HCT116 (cell line): ENCODE data around the gene CDH4.

Experiments used
- FOSL1 ChIP-seq: IDR thresholded peaks from 2 replicates; pipeline ENCODE4 v1.6.1; 2012; ENCODE audit warnings: low read depth
- POLR2A ChIP-seq: IDR thresholded peaks from 2 replicates; pipeline ENCODE4 v1.7.0; 2011; ENCODE audit warnings: borderline replicate concordance; ENCODE audit not compliant: insufficient read depth, insufficient read length; ENCODE audit errors: extremely low read depth
- POLR2AphosphoS5 ChIP-seq: IDR thresholded peaks from 2 replicates; pipeline ENCODE4 v1.6.1; 2011; ENCODE audit warnings: mild to moderate bottlenecking, low read depth, low read length, moderate library complexity
- RAD21 ChIP-seq: IDR thresholded peaks from 2 replicates; pipeline ENCODE4 v1.6.1; 2012; ENCODE audit warnings: low read depth, mild to moderate bottlenecking
- SP1 ChIP-seq: IDR thresholded peaks from 2 replicates; pipeline ENCODE4 v1.6.1; 2012; ENCODE audit warnings: low read depth
- ZFX ChIP-seq: fragments of 450-650 bp; IDR thresholded peaks from 2 replicates; pipeline ENCODE4 v1.6.1; 2017
- TF ChIP-seq, protein P1 (sequence below): IDR thresholded peaks from 2 replicates; pipeline ENCODE4 v1.6.1; 2012
- TF ChIP-seq, protein P2 (sequence below): IDR thresholded peaks from 2 replicates; pipeline ENCODE4 v1.6.1; 2011; ENCODE audit warnings: mild to moderate bottlenecking, low read length, moderate library complexity; ENCODE audit not compliant: insufficient replicate concordance; ENCODE audit errors: extremely low read depth
- TF ChIP-seq, protein P3 (sequence below), 3 experiments: fragments of 200-600 bp in 1 of 3; sonication (generic) in 1 of 3; IDR thresholded peaks in 2 of 3; conservative IDR thresholded peaks in 1 of 3; 2 replicates each; pipeline ENCODE4 v1.5.1; 2012 to 2017; ENCODE audit warnings: low read depth in 2 of 3, low read length in 2 of 3, antibody characterized with exemption in 1 of 3, borderline replicate concordance in 1 of 3, control low read depth in 1 of 3, mild to moderate bottlenecking in 1 of 3, mixed read lengths in 1 of 3, mixed run types in 1 of 3, moderate library complexity in 1 of 3; ENCODE audit not compliant: insufficient read depth in 1 of 3

DNA sequence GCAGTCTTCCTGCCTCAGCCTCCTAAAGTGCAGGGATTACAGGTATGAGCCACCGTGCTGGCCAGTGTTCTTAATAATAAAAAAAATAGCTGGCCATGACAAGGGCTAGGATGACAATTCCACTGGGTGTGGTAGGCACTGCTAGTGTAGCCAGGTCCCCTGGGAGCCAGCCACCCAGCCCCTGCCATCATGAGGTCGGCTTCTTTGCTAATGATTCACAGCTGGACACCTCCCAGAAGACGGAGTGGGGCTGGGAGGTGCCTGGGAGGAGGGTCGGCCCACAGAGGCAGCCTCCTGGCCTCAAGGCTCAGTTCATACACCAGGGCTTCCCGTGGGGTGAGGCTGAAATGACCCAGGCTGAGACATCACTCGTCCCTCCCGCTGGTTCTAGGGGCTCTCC lies 583.2 kb downstream of the CDH4 start:
- no peak for TF ChIP-seq POLR2A
- no peak for TF ChIP-seq POLR2AphosphoS5
- TF ChIP-seq, protein P1, sequence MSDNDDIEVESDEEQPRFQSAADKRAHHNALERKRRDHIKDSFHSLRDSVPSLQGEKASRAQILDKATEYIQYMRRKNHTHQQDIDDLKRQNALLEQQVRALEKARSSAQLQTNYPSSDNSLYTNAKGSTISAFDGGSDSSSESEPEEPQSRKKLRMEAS: no peak
- no peak for TF ChIP-seq RAD21
- TF ChIP-seq FOSL1: no peak
- TF ChIP-seq, protein P2, sequence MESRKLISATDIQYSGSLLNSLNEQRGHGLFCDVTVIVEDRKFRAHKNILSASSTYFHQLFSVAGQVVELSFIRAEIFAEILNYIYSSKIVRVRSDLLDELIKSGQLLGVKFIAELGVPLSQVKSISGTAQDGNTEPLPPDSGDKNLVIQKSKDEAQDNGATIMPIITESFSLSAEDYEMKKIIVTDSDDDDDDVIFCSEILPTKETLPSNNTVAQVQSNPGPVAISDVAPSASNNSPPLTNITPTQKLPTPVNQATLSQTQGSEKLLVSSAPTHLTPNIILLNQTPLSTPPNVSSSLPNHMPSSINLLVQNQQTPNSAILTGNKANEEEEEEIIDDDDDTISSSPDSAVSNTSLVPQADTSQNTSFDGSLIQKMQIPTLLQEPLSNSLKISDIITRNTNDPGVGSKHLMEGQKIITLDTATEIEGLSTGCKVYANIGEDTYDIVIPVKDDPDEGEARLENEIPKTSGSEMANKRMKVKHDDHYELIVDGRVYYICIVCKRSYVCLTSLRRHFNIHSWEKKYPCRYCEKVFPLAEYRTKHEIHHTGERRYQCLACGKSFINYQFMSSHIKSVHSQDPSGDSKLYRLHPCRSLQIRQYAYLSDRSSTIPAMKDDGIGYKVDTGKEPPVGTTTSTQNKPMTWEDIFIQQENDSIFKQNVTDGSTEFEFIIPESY: no peak
- TF ChIP-seq, protein P3, sequence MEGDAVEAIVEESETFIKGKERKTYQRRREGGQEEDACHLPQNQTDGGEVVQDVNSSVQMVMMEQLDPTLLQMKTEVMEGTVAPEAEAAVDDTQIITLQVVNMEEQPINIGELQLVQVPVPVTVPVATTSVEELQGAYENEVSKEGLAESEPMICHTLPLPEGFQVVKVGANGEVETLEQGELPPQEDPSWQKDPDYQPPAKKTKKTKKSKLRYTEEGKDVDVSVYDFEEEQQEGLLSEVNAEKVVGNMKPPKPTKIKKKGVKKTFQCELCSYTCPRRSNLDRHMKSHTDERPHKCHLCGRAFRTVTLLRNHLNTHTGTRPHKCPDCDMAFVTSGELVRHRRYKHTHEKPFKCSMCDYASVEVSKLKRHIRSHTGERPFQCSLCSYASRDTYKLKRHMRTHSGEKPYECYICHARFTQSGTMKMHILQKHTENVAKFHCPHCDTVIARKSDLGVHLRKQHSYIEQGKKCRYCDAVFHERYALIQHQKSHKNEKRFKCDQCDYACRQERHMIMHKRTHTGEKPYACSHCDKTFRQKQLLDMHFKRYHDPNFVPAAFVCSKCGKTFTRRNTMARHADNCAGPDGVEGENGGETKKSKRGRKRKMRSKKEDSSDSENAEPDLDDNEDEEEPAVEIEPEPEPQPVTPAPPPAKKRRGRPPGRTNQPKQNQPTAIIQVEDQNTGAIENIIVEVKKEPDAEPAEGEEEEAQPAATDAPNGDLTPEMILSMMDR (IDR thresholded peaks at IDR 0.05 in 2 of 3, conservative IDR thresholded peaks at IDR 0.05 in 1 of 3; ENCODE audit: borderline replicate concordance in 1 of 3, insufficient read depth in 1 of 3, low read depth in 2 of 3, low read length in 2 of 3): no peak
- TF ChIP-seq SP1: no peak
- TF ChIP-seq ZFX: no peak
